Measurements from ENCODE around the gene HADH.
A peak's percentile ranks its signal among the peaks of the same experiment; 100 is the strongest.
"Not testable (repeated sequence)": the region's sequence is repeated elsewhere in the genome, so short reads cannot be mapped to it uniquely, and the experiment has no call there.

The HADH gene

DNA sequence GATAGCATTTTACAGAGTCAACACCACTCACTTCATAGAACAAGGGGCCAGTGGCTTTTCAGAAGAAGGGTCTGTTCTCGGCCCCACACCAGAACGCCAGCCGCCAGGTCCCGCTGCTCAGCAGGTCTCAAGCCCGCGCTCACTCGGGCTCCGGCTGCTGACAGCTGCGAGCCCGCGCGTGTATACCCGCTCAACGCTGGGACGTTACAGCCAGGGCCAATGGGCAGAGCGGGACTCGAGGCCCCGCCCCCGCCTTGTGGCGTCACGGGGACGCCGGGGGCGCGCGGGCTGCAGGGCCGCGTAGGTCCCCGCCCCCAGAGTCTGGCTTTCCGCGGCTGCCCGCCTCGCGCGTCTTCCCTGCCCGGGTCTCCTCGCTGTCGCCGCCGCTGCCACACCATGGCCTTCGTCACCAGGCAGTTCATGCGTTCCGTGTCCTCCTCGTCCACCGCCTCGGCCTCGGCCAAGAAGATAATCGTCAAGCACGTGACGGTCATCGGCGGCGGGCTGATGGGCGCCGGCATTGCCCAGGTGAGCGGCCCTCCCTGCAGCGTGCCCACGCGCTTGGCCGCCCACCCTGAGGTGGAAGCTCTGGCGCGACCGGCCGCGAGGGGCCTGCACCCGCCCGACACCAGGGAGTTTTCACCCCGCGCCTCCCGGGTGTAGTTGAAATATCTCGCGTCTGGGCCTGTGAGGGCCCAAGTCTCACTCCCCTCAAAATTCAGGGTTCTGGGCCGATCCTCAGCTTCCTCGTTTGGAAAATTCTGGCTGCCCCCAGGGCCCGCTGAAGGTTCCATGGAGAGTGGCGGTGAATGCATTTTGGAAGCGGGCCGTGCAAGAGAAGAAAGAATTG, at the start of gene HADH:
HADH (plus strand) TSS at position 353 of the 850 bp plus-strand sequence; CDS start at position 397, 44 bp downstream.
- peak; percentile 92 for DNase-seq

DNA sequence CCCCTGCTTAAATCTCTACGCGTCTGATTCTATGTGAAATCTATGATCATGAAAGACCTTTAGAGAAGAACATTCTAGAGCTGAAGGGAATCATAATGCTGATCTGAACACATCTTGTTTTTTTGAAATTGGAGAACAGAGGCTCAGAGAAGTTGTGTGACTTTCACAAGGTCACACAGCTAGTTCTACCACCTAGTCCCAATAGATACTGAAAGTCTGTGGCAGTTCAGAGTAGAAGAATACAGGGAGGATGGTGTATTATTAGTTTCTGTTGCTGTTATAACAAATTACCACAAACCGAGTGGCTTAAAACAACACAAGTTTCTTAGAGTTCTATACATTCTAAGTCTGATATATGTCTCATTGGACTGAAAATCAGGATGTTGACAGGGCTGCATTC, 43.9 kb upstream of the HADH start:
- no peak for DNase-seq

DNA sequence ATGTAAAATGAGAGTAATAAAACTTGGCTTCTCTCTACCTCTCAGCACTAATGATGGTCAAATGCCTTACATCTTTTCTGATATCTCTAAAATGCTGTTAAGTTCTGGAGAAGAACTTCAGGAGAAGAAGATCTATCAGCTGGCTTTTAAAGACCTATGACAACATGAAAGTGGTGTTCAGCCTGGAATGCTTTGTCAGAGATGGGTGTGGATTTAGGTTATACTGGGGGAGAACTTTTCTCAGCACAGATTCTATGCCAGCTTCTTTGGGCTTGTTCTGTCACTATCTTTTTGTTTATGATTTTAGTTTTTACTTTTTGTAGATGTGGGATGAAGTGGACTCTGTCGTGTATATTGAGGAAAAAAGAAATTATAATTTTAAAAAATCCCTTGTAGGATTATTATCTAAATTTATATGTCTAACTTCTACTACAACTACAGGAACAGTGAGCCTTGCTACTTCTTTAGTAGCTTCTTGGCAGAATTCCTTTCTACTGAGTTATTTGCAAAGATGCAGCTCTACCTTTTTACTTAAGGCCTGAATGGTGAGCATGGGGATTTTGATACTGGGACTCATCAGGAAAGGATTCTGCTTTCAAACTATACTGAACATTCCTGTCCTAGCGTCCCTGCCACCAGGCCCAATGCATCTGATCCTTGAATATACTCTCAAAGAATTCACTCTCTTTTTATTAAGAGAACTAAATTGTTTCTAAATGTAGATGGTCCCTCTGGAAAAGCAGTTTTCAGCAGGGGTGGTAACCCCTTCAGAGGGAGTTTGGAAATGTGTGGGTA, 38.7 kb upstream of the HADH start:
- DNase-seq, result no peak

DNA sequence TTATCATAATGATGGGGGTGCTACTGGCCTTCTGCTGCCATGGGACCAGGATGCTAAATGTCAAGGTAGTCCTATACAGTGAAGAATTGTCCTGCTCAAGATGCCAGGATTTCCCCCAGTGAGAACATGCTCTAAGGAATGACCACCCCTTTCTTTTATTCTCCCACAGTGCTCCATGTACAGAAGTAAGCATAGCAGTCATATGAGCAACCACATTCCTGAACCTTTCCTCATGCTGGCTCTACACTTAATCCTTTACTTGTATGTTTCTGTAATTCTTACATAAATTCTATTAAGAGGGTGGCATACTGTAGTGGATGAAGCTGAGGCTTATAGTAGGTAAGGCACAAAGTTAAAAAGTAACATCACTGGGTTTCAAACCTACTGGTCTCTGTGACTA, 38.1 kb upstream of the HADH start:
- no peak for DNase-seq

DNA sequence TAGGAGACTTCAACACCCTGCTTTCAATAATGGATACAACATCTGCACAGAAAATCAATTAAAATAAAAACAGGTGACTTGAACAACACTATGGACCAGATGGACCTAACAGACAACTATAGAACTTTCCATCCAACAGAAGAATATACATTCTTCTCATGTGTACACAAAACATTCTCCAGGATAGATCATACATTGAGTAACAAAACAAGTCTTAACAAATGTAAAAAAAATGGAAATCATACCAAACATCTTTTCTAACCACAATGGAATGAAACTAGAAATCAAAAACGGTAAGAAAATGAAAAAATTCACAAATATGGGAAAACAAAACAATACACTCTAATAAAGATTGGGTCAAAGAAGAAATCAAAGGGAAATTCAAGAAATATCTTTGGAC, 33.7 kb upstream of the HADH start:
- no peak for DNase-seq

DNA sequence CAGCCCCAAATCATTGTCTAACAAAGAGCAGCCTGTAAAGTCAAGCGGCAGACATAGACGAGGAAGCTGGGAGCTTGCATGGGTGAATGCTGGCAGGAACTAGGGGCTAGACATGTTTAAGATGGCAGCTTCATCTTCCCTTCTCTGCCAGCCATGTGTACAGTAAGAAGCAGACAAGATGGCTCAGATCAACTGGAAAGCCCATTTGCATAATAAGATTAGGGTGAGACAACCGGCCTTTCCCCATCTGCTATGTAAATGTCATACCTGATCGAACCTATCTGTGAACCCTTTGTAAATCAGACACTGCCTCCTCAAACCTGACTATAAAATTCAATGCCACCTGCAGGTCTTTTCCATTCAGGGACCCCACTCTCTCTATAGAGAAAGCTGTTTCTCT, 22.8 kb upstream of the HADH start:
- DNase-seq, result no peak

DNA sequence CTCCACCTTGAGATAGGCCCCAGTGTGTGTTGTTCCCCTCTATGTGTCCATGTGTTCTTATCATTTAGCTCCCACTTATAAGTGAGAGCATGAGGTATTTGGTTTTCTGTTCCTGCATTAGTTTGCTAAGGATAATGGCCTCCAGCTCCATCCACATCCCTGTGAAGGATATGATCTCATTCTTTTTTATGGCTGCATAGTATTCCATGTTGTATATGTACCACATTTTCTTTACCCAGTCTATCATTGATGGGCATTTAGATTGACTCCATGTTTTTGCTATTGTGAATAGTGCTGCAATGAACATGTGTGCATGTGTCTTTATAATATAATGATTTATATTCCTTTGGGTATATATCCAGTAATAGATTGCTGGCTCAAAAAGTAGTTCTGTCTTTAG, 22.2 kb upstream of the HADH start:
- DNase-seq, result not testable (repeated sequence)

DNA sequence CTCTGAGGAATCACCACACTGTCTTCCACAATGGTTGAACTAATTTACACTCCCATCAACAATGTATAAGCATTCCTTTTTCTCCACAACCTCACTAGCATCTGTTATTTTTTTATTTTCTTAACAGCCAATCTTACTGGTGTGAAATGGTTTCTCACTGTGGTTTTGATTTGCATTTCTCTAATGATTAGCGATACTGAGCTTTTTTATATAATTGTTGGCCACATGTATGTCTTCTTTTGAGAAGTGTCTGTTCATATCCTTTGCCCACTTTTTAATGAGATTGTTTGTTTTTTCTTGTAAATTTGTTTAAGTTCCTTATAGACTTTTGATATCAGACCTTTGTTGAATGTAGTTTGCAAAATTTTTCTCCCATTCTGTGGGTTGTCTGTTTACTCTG, 21.8 kb upstream of the HADH start:
- not testable (repeated sequence) for DNase-seq

DNA sequence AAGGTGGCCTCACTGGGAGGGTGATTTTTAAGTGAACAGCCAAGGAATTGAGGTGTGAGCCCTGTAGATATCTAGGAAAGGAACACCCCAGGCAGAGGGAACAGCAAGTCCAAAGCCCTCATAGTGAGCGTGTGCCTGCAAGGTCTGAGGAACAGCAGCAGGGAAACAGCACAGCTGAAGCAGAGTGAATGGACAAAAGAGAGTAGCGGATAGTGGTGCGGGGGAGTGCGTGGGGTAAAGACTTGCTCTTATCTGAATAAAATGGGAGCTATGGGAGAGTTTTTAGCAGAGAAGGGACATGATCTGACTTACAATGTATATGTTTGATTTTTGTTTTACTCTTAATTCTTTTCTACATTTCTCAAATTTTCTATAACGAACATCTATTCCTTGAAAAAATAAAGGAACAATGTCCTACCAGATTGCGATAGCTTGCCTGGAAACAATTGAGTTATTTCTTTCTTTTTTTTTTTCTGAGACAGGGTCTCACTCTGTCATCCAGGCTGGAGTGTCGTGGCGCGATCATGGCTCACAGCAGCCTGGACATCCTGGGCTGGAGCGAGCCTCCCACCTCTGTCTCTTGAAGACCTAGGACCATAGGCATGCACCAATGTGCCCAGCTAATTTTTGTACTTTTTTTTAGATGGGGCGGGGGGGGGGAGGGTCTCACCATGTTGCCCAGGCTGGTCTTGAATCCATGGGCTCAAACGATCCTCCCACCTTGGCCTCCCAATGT, 19.5 kb upstream of the HADH start:
- DNase-seq, result no peak

DNA sequence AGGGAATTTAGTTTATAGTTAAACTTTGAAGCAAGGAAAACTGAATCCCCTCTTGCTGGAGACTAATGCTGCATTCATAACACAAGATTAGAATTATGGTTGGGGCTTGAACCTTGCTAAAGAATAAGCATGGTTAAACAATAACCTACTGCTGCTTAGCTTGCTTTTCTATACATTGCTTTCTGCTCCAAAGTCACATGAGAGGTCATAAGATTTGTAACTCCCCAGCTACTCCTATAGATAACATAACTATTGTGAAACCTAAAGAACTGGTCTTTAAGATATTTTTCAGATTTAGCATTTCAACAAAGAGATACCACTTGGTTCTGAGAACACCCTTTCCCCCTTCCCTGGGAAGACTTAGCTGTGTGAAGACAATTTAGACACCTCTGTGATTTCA, 17.1 kb upstream of the HADH start:
- no peak for DNase-seq

DNA sequence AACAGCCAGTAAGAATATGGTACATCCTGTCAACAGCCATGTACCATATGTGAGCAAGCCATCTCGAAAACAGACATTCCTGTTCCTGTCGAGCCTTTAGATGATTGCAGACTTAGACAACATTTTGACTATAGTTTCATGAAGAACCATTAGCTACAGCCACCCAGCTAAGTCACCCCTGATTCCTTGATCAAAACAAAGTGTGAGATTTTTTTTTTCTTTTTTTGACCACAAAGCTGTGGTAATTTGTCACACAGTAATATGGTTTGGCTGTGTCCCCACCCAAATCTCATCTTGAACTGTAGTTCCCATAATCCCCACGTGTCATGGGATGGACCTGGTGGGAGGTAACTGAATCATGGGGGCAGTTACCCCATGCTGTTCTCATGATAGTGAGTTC, 15.2 kb upstream of the HADH start:
- no peak for DNase-seq

DNA sequence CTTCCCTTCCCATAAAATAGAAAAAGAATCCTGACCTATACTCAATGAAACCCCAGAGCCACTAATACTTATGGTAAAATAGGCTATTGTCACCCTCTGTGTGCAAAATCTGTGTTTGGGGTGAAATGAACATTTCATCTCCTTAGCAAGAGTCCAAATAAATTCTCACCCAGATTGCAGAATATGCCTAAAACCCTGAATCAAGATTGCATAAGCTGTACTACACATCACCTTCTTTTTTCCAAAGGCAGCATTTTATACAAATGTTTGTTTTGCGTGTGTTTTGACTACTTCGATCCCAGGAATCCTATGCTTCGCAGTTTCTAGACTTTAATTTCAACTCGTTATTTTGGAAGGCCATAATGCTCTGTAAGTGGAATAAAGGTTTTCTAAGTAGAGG, 12.2 kb upstream of the HADH start:
- no peak for DNase-seq

DNA sequence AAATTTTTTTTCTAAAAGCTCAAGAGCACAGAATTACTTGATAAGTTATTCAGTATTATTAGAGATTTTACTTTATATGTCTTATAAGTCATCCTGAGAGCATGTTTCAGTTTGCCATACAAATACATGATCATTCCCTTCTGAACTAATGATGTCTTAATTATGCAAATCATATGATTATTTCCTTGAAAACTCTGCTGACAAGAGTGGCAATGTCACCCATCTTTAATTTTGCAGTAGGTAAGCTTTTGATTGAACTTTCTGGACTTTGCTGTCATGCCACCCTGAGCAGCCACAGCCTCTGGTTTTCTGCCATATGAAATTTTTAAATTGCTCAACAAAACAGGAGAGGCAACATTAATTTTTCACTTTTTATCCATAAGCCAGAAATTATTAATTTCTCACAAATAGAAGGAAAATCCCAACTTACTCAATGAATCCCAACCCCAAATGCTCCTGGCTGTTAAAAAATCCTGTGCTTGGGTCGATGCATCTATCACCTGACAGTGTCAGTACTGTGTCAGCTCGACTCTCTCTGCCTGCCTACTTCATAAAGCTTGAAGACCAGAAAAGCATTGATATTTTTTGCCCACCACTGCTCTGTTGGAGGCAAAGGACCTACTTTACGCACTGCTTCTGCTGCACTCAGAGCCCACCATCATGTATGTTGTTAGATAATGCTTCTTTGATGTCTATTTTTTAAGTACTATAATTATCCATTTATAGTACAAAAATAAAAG, 11.6 kb upstream of the HADH start:
- no peak for DNase-seq

DNA sequence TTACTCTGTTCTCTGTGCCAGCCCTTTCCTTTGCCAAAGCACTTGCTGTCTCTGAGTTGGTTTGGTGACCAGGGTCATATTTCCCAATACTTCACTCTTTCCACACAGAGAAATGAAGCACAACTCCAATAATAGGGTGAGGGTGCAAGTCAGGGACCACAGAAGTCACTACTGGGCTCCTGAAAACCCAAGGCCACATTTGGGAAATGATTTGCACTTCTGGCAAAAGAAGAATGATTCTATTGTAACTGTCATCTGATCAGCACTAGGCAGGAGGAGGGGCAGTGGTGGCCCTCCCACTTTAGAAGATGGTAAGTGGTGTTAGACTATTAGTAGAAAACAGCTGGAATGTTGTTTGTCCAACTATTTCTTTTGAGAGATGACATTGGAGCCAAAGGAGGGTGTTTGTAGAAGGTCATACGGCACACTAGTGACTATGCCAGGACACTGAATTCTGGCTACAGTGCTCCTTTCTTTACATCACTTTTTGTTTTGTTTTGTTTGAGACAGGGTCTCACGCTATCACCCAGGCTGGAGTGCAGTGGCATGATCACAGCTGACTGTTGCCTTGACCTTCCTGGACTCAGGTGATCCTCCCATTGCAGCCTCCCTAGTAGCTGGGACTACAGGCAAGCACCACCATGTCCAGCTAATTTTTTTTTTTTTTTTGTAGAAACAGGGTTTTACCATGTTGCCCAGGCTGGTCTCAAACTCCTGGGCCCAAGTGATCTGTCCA, 10.8 kb upstream of the HADH start:
- no peak for DNase-seq

DNA sequence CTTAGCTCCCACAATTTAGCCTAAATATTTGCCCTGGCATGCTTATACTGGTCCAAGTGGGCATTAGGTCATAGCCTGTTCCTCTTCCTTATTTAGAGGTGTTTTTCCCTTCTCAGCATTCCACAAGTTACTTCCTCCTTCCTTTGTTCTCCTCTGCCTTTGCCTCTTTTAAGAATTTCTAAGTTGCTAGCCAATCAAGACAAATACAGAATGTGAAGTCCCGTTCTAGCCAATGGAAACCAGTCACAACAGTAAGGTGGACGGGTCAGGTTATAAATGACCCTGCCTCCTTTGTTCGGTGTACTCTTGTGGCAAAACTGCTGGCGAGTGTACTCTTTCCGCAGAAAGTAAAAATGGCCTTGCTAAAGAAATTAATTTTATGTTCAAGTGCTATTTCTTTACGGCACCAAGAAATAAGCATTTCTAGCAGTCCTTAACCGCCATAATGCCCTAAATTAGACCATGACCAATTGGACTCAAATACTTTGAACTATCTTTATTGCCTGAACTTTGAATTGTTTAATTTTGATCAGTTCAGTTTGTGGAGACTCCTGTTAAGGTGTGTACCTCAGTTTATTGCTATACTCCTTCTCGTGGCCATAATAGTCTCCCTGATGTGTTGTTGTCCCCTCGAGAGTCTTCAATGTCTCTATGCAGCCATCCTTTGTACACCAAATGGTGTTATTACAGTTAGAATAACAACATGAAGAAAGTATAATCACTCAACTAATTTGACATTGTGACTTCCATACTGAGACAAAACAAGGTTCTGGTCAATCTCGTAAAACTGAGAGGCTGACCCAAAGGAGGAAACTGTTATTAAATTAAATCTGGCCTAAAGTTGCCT, 1.6 kb upstream of the HADH start:
- DNase-seq, result no peak

DNA sequence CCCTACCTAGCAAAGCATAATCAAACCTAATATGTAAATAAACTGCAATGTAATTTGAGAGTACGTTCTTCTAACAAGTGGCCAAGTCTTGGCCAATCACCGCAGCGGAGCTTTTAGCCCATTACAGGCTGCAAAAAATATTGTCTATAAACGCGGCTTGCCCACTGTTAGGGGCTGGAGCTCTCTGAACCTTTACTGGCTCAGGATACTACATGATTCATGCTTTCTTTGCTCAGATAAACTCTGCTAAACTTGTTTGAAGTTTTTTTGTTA, 990 bp upstream of the HADH start:
- no peak for DNase-seq

DNA sequence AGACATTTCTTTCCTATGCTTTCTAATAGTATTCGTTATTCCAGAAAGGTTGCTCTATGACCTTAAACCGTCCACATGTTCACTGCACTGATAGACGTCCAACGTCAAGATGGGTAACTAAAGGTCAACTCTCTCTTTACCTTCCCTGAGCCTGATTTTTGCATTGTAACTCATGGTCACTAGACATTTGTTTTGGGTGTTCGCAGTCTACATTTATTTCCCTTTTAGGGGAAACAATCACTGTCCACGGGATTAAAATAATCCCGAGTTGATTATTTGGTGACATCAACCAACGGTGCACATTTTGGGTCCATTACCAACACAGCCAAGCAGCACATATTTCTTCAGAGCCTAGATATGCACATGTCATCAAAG, 540 bp upstream of the HADH start:
- DNase-seq, result no peak

DNA sequence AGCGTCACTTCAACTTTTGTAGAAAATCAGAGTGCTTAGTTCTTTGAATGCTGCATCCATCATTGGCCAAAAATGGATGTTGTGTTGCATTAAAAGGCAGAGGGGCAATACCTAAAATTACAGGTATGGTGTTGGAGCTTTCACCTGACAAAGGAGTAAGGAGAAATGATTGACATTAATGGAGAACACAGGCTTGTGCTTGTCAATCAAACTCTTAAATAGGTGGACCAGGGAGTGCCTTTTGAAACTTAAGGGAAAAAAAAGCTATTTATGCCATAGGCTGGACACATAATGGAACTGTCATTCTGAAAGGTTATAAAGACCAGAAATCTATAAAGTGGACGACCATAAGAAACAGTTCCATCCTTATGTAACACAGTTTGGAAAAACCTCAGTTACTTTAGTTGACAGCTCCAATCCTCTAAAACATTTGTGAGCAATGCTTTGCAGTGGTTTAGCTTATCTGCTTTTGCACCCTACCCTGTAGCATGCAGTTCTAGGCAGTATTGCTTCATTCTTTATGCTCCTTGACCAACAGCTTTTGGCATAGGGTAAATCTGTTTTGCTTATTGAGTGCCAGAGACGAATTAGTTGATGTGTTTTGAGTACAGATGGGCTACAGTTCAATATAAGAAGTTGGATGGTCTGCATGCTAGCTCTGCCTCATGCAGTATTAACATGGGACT, 2.4 kb downstream of the HADH start:
- no peak for DNase-seq

DNA sequence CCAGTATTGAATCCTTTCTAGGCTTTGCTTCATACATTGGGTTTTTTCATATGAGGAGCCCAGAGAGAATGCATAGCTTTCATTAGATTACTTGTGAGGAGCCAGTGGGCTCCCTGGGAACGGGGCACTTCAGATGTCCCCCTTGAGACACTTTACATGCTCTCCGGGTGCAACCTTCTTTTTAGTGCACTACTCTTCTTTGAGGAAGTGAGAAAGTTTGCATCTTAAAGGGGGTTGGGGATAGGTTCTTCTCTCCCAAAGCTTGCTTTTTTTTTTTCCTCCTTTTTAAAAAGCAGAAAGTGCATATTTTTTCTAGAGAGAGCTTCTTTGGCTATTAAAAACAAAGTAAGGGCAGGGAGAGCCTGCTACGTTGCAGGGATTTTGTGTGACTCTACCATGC, 4.3 kb downstream of the HADH start:
- DNase-seq, result no peak

DNA sequence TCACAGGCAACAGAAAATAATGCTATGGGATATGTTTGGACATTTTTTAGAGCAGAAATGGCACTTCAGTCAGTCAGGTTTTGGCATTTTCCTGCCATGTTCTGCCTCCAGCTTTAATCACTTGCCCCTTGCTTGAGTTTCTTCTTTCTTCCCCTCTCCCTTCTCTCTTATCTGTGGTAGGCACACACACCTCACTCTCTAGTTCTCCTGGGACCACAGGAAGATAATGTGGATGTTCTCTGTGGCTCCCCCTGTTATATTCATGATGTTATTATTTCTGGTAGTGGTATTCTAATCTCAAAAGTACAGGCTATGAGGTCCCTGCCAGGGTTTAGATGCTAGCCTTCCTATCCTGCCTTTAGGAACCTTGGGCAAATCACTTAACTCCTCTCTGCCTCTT, 5.2 kb downstream of the HADH start:
- DNase-seq, result no peak
